ENCODE results near the gene EHMT1. TPM values are rescaled to one million over a fixed set of nuclear protein-coding genes. Genes with fewer than 3 reads are reported as not detected.

EHMT1 gene
- total RNA-seq, 1 donor = 31.4 TPM

DNA sequence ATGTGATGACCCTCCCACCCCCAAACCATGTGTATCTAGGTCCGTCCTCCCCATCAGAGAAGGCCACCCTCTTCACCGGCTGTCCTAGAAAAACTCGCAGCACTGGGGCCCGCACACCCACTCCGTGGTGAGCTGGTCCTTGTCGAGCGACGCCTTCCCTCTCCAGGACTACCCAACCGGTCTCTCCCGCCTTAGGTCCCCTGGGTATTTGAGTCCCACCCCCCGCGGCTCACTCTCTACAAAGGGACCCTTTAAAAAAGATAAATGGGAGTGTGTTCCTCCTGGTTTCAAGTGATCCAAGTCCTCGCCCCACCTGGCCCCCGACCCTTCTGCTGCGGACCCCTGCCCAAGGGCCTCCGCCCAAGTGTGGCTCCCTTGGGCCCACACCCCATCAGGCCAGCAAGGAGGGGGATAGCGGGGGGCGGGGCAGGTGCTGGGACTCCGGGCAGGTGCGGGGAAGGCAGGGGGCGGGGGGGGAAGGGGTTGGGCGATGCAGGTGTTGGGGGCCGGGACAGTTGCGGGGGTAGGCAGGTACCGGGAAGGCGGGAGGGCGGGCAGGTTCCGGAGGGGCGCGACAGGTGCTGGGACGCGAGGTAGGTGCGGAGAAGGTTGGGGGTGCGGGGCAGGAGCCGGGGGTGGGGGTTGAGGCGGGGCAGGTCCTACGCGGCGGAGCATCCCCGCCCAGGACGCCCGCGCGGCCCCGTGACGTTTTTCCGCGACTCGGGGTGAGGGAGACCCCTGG lies 14.3 kb upstream of the EHMT1 start:
- peak overlapping the region; percentile 69 for H3K4me3 ChIP-seq (ENCODE audit: low read depth, low read length)
- no peak for DNase-seq (ENCODE audit: low read depth)
- TF ChIP-seq, protein P1, sequence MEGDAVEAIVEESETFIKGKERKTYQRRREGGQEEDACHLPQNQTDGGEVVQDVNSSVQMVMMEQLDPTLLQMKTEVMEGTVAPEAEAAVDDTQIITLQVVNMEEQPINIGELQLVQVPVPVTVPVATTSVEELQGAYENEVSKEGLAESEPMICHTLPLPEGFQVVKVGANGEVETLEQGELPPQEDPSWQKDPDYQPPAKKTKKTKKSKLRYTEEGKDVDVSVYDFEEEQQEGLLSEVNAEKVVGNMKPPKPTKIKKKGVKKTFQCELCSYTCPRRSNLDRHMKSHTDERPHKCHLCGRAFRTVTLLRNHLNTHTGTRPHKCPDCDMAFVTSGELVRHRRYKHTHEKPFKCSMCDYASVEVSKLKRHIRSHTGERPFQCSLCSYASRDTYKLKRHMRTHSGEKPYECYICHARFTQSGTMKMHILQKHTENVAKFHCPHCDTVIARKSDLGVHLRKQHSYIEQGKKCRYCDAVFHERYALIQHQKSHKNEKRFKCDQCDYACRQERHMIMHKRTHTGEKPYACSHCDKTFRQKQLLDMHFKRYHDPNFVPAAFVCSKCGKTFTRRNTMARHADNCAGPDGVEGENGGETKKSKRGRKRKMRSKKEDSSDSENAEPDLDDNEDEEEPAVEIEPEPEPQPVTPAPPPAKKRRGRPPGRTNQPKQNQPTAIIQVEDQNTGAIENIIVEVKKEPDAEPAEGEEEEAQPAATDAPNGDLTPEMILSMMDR (IDR thresholded peaks at IDR 0.05; ENCODE audit: insufficient read depth, low read length) = no peak

DNA sequence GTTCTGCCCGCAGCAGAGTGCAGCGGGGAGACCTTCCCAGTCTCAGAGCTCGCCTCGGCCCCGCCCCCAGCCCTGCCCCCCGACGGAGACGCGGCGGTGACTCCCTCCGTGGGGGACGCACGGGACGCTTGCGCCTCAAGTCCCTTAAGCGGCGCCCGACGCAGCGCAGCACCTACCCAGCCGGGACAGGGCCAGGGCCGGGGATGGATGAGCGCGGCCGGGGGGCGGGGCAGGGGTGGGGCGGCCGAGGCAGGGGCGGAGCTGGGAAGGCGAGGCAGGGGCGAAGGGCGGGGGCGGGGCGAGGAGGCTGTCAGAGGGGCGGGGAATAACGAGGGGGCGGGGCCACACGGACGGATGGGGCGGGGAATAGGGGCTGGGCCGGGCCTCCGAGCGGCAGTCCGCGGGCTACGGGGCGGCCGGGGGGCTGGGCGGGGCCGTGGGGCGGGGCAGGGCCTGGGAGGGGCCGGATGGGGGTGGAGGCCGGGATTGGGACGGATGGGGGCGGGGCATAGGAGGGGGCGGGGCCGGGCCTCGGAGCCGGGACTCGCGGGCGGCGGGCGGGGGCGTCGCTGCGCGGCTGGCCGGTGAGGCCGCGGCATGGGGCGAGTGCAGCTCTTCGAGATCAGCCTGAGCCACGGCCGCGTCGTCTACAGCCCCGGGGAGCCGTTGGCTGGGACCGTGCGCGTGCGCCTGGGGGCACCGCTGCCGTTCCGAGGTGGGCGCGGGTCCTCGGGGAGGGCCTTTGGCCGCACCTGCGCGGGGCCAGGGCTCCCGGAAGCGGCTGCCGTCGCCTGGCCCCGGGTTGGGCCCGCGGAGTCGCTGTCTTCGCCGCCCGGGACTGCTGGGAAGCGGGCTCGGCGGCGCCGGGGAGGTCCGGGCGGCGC lies 13.4 kb upstream of the EHMT1 start, which contains the start of gene ARRDC1:
Gene ARRDC1, plus strand, starts transcription at position 566 of the 884 bp plus-strand sequence. Its CDS starts 32 bp downstream, at position 598.
- peak; percentile 86 for DNase-seq (ENCODE audit: low read depth)
- peak within 1 kb of the TSS; percentile 75 for H3K4me3 ChIP-seq (ENCODE audit: low read depth, low read length)
- TF ChIP-seq, protein P1 (IDR thresholded peaks at IDR 0.05; ENCODE audit: insufficient read depth, low read length) = no peak

DNA sequence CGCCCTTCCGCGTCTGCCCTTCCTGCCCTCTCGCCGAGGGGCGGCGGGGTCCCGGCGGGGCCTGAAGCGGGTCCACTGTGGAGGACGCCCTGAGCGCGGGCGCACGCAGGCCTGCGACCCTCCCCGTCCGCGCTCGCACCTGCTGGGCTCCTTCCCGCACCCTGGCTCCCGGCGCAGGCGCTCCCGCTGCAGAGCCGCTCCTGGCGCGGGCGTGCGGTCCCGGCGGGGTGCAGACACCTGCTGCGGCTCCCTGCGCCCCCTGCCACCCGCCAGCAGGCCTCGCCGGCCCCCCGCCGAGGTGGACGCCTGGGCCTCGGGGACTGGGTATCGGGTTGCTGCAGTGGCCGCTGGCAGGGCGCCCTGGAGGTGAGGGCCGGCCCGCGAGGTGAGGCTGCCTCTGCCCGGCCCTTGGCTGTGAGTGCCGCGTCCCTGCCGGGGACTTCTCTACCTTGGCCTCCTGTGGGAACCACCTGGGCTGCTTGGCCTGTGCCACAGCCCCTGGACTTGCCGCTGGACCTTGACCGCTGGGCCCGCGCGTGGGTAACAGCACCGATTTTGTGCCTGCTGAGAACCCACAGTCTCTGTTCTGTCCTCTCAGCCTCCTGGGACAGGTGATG lies 12.7 kb upstream of the EHMT1 start:
- TF ChIP-seq, protein P1 (IDR thresholded peaks at IDR 0.05; ENCODE audit: insufficient read depth, low read length) = no peak
- peak overlapping the region; percentile 75 for H3K4me3 ChIP-seq (ENCODE audit: low read depth, low read length)
- no peak for DNase-seq (ENCODE audit: low read depth)

DNA sequence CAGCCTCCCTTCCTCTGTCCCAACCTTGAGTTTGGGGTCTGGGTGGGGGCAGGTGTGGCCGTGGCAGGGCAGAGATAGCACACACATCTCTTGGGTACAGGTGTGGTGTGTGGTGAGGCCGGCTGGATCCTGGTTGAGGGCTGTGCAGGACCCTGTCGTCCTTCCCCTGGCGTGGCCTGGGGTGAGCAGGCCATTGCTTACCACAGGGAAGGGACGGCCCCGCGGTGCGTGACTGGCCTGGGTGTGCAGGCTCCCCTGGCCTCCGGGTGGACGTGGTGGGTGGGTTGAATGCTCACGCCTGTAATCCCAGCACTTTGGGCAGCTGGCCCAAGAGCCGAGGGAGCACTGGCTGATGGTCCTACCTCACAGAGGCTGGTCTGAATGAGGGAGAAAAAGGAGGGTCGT lies 12.1 kb upstream of the EHMT1 start:
- TF ChIP-seq, protein P1 (IDR thresholded peaks at IDR 0.05; ENCODE audit: insufficient read depth, low read length) = no peak
- no peak for DNase-seq (ENCODE audit: low read depth)
- peak overlapping the region; percentile 75 for H3K4me3 ChIP-seq (ENCODE audit: low read depth, low read length)

DNA sequence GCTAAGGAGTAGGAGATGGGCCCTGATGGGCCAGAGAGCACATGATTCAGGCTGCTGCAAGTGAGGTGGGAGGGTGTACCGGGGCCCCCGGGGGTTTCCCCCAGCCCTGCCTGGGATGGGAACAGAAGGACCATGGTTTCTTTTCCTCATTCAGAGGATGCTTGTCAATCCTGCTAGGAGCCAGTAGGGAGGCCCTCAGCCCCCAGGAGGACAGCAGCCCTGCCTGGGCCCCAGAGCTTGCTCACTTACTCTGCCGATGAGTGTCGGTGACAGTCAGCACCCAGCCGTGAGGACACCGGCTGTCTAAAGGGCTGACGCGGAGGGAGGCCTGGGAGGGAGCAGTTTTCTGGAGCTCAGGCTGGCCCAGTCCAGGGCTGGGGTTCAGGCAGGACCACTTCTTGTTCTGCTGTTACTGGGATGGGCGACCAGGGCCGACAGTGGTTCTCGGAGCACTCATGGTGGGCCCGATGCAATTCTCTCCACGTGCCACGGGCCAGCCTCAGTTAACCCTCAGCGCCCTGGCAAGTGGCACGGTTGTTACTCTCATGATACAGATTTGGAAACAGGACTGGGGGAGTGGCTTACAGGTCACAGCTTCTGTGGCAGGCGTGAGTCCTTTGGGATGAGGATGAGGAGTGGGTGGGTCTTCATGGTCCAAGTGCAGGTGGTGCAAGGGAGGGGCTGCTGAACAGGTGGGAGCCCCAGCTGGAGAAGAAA lies 11.5 kb upstream of the EHMT1 start:
- H3K4me3 ChIP-seq (ENCODE audit: low read depth, low read length) = peak overlapping the region; percentile 75
- DNase-seq (ENCODE audit: low read depth) = no peak
- TF ChIP-seq, protein P1 (IDR thresholded peaks at IDR 0.05; ENCODE audit: insufficient read depth, low read length) = no peak

DNA sequence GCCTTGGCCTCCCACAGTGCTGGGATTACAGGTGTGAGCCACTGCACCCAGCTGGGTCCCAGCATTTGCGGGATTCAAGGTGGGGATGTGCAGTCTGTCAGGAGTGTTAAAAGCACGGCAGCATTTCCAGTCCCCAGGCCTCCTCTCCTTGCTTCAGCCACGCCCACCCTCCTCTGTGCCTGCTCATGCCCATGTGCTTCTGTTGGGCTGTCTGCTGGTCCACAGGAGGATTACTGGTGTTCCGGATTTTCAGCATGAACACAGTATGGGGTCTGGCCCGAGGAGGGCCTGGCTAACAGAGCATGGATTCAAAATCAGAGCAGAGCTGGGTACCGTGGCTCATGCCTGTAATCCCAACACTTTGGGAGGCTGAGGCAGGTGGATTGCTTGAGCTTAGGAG lies 7.9 kb upstream of the EHMT1 start:
- no peak overlapping the region for H3K4me3 ChIP-seq (ENCODE audit: low read depth, low read length)
- TF ChIP-seq, protein P1 (IDR thresholded peaks at IDR 0.05; ENCODE audit: insufficient read depth, low read length) = no peak
- DNase-seq (ENCODE audit: low read depth) = no peak

All from fibroblast of the aortic adventitia (primary cell).